HG03457 (cell line): ENCODE results near the gene GGA2.

Experiments used
- ATAC-seq: cut with Tn5 transposase; IDR thresholded peaks from one replicate; pipeline ENCODE4 v1.9.1; 2021; ENCODE audit warnings: moderate number of reproducible peaks; ENCODE audit not compliant: unreplicated experiment

The GGA2 gene

GRCh38 chr16:23423496-23424049, 86.7 kb downstream of the GGA2 start:
- ATAC-seq, result no peak

GRCh38 chr16:23420011-23420410, 90.3 kb downstream of the GGA2 start:
- no peak for ATAC-seq

GRCh38 chr16:23416816-23417215, 93.5 kb downstream of the GGA2 start:
- no peak for ATAC-seq

GRCh38 chr16:23414731-23415130, 95.6 kb downstream of the GGA2 start:
- ATAC-seq, result no peak
